WTC11 (cell line): Measurements from ENCODE around the gene OR2AK2. TPM values are rescaled to one million over a fixed set of nuclear protein-coding genes. Genes with fewer than 3 reads are reported as not detected.

Experiments used
- ATAC-seq: fragments of 200-7000 bp; cut with Tn5 transposase; 2 replicates; pipeline ENCODE4 v1.10.0; 2021; ENCODE audit warnings: mild to moderate bottlenecking, moderate library complexity
- CTCF ChIA-PET: fragments of 300-600 bp; sonication (Branson Sonifier 250); formaldehyde crosslinking; loops from one replicate; lab custom pipeline; 2021; ENCODE audit warnings: antibody characterized with exemption; lab: Charles Lee
- POLR2A ChIA-PET: fragments of 350-600 bp; sonication (Branson Sonifier 250); formaldehyde crosslinking; loops from one replicate; lab custom pipeline; 2021; ENCODE audit warnings: antibody characterized with exemption; lab: Charles Lee
- DNase-seq: peaks from one replicate; pipeline ENCODE4 v3.0.0; 2021; ENCODE audit warnings: low spot score
- H3K27ac Mint-ChIP-seq: 2 replicates; pipeline ENCODE4 v1.8.0; 2021; ENCODE audit warnings: mixed read lengths
- H3K27me3 Mint-ChIP-seq: 2 replicates; pipeline ENCODE4 v1.8.0; 2021; ENCODE audit warnings: low read depth, mild to moderate bottlenecking, moderate library complexity, mixed read lengths
- H3K36me3 Mint-ChIP-seq: 2 replicates; pipeline ENCODE4 v1.8.0; 2021; ENCODE audit warnings: mixed read lengths
- H3K4me1 Mint-ChIP-seq: 2 replicates; pipeline ENCODE4 v1.8.0; 2022; ENCODE audit warnings: mixed read lengths
- H3K4me3 Mint-ChIP-seq: 2 replicates; pipeline ENCODE4 v1.8.0; 2021; ENCODE audit warnings: mild to moderate bottlenecking, moderate library complexity, mixed read lengths
- H3K9me3 Mint-ChIP-seq: 2 replicates; pipeline ENCODE4 v1.8.0; 2021; ENCODE audit warnings: mixed read lengths
- ELF4 ChIP-seq: sonication (generic); formaldehyde crosslinking; IDR thresholded peaks from 2 replicates; pipeline ENCODE4 v1.8.1; 2022; ENCODE audit warnings: low read depth, mild to moderate bottlenecking, moderate library complexity, missing genetic modification reagents
- EMX1 ChIP-seq: fragments of 250-450 bp; sonication (Bioruptor Pico); IDR thresholded peaks from 2 replicates; pipeline ENCODE4 v1.8.0; 2021; ENCODE audit warnings: mild to moderate bottlenecking
- JUN ChIP-seq: sonication (generic); formaldehyde crosslinking; IDR thresholded peaks from 2 replicates; pipeline ENCODE4 v1.8.0; 2023; ENCODE audit warnings: mild to moderate bottlenecking, missing genetic modification reagents
- NR2C2 ChIP-seq: sonication (generic); formaldehyde crosslinking; IDR thresholded peaks from 2 replicates; pipeline ENCODE4 v1.8.0; 2022; ENCODE audit warnings: mild to moderate bottlenecking, missing genetic modification reagents
- RELA ChIP-seq: sonication (generic); formaldehyde crosslinking; IDR thresholded peaks from 2 replicates; pipeline ENCODE4 v1.8.1; 2022; ENCODE audit warnings: missing genetic modification reagents, mild to moderate bottlenecking, borderline replicate concordance
- SP1 ChIP-seq: sonication (generic); formaldehyde crosslinking; conservative IDR thresholded peaks from 2 replicates; pipeline ENCODE4 v1.8.1; 2022; ENCODE audit warnings: missing genetic modification reagents
- ZNF138 ChIP-seq: sonication (generic); formaldehyde crosslinking; conservative IDR thresholded peaks from 2 replicates; pipeline ENCODE4 v1.8.1; 2022; ENCODE audit warnings: mild to moderate bottlenecking, moderate library complexity, missing genetic modification reagents
- ZNF219 ChIP-seq: sonication (generic); formaldehyde crosslinking; IDR thresholded peaks from 2 replicates; pipeline ENCODE4 v1.8.0; 2023; ENCODE audit warnings: missing genetic modification reagents, mild to moderate bottlenecking, borderline replicate concordance
- ZNF396 ChIP-seq: fragments of 250-450 bp; sonication (Bioruptor Pico); IDR thresholded peaks from 2 replicates; pipeline ENCODE4 v1.8.0; 2021; ENCODE audit warnings: mild to moderate bottlenecking, moderate library complexity, borderline replicate concordance
- total RNA-seq: library from RNA; stranded (reverse); gene quantifications from 3 replicates; pipeline ENCODE4 v1.2.3, GENCODE V29; 2021
- TF ChIP-seq, protein P1 (sequence below): fragments of 250-450 bp; sonication (Bioruptor Pico); IDR thresholded peaks from 2 replicates; pipeline ENCODE4 v1.9.0; 2021; ENCODE audit warnings: moderate library complexity, mild to moderate bottlenecking, inconsistent platforms, borderline replicate concordance
- TF ChIP-seq, protein P2 (sequence below): sonication (generic); formaldehyde crosslinking; IDR thresholded peaks from 2 replicates; pipeline ENCODE4 v1.8.1; 2023; ENCODE audit warnings: mild to moderate bottlenecking, missing genetic modification reagents
- TF ChIP-seq, protein P3 (sequence below): fragments of 250-450 bp; sonication (Bioruptor Pico); IDR thresholded peaks from 2 replicates; pipeline ENCODE4 v1.9.0; 2021; ENCODE audit warnings: mild to moderate bottlenecking
- TF ChIP-seq, protein P4 (sequence below): sonication (generic); formaldehyde crosslinking; IDR thresholded peaks from 2 replicates; pipeline ENCODE4 v1.8.1; 2023; ENCODE audit warnings: mild to moderate bottlenecking, missing genetic modification reagents, borderline replicate concordance
- TF ChIP-seq, protein P5 (sequence below): sonication (generic); formaldehyde crosslinking; IDR thresholded peaks from 2 replicates; pipeline ENCODE4 v1.8.0; 2023; ENCODE audit warnings: missing genetic modification reagents
- TF ChIP-seq, protein P6 (sequence below): sonication (generic); formaldehyde crosslinking; conservative IDR thresholded peaks from 2 replicates; pipeline ENCODE4 v1.8.1; 2023; ENCODE audit warnings: mild to moderate bottlenecking, low read depth, missing genetic modification reagents, moderate library complexity

Gene OR2AK2
- total RNA-seq, 1 experiment from 2014 or later = not detected

DNA sequence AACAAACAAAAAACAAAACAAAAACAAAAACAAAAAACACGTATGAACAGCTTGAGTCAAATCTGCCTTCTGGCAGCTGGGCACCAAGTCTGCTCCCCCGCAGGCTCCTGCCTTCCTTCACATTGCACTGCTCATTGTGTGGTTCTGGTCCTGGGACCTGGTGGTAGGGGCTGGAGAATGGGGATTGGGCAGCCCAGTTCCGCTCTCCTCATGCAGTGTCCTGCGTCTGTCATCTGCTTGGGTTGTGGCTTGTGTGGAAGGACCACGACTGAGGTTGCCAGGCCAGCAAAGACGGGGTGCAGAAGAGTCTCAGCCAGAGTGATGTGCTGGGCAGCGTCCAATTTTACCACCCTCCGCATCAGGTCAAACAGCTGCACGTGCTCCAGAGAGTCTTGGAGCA lies 29.3 kb upstream of the OR2AK2 start:
- Mint-ChIP-seq H3K4me1 (no peaks in the 10 kb centered on the region), H3K27me3 (peaks cover 9% of the 10 kb centered on the region; the same call in 1 of the 2 replicates), H3K27ac (no peak overlapping the region), H3K36me3 (peaks cover 24% of the 10 kb centered on the region), H3K9me3 (peaks cover 59% of the 10 kb centered on the region), H3K4me3 (no peak overlapping the region)
- ATAC-seq (no peak), DNase-seq (no peak)
- POLR2A ChIA-PET = no interaction called here
- TF ChIP-seq SP1 (CRISPR knock-in tag) (no peak), ELF4 (no peak), JUN (no peak), ZNF396 (CRISPR knock-in tag) (no peak), NR2C2 (CRISPR knock-in tag) (no peak), EMX1 (no peak)
- TF ChIP-seq, protein P1, sequence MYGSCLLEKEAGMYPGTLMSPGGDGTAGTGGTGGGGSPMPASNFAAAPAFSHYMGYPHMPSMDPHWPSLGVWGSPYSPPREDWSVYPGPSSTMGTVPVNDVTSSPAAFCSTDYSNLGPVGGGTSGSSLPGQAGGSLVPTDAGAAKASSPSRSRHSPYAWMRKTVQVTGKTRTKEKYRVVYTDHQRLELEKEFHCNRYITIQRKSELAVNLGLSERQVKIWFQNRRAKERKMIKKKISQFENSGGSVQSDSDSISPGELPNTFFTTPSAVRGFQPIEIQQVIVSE (CRISPR knock-in tag) = no peak
- TF ChIP-seq, protein P2, sequence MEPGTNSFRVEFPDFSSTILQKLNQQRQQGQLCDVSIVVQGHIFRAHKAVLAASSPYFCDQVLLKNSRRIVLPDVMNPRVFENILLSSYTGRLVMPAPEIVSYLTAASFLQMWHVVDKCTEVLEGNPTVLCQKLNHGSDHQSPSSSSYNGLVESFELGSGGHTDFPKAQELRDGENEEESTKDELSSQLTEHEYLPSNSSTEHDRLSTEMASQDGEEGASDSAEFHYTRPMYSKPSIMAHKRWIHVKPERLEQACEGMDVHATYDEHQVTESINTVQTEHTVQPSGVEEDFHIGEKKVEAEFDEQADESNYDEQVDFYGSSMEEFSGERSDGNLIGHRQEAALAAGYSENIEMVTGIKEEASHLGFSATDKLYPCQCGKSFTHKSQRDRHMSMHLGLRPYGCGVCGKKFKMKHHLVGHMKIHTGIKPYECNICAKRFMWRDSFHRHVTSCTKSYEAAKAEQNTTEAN = no peak
- CTCF ChIA-PET = no interaction called here

DNA sequence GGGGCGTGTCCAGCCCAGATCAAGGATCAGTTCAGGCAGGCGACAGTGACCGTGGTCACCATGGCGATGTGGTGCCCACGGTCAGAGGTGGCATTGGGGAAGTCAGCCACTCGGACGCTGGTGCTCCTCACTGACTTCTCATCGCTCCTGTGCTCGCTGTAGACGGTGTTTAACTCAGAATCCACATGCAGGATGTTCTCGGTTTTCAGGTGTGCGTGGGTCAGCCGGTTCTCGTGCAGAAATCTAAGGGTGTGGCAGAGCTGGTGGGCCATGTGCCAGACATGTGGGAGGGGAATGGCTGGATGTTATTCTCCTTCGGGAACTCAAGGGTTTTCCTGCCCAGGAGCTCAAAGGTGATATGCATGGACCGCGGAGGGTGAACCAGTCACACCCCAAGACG lies 28.6 kb upstream of the OR2AK2 start:
- H3K4me3 Mint-ChIP-seq = no peak overlapping the region
- H3K9me3 Mint-ChIP-seq = peaks cover 59% of the 10 kb centered on the region
- CTCF ChIA-PET = interaction anchor here (1.0 kb wide), 1 partner anchor 79 kb away, joined by 3 read pairs; the partner anchor contains the start of gene TRIM58
- H3K36me3 Mint-ChIP-seq = peaks cover 29% of the 10 kb centered on the region
- TF ChIP-seq RELA (no peak), ZNF138 (CRISPR knock-in tag) (no peak), ZNF219 (no peak)
- TF ChIP-seq, protein P3, sequence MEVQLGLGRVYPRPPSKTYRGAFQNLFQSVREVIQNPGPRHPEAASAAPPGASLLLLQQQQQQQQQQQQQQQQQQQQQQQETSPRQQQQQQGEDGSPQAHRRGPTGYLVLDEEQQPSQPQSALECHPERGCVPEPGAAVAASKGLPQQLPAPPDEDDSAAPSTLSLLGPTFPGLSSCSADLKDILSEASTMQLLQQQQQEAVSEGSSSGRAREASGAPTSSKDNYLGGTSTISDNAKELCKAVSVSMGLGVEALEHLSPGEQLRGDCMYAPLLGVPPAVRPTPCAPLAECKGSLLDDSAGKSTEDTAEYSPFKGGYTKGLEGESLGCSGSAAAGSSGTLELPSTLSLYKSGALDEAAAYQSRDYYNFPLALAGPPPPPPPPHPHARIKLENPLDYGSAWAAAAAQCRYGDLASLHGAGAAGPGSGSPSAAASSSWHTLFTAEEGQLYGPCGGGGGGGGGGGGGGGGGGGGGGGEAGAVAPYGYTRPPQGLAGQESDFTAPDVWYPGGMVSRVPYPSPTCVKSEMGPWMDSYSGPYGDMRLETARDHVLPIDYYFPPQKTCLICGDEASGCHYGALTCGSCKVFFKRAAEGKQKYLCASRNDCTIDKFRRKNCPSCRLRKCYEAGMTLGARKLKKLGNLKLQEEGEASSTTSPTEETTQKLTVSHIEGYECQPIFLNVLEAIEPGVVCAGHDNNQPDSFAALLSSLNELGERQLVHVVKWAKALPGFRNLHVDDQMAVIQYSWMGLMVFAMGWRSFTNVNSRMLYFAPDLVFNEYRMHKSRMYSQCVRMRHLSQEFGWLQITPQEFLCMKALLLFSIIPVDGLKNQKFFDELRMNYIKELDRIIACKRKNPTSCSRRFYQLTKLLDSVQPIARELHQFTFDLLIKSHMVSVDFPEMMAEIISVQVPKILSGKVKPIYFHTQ (CRISPR knock-in tag) = no peak
- TF ChIP-seq, protein P4, sequence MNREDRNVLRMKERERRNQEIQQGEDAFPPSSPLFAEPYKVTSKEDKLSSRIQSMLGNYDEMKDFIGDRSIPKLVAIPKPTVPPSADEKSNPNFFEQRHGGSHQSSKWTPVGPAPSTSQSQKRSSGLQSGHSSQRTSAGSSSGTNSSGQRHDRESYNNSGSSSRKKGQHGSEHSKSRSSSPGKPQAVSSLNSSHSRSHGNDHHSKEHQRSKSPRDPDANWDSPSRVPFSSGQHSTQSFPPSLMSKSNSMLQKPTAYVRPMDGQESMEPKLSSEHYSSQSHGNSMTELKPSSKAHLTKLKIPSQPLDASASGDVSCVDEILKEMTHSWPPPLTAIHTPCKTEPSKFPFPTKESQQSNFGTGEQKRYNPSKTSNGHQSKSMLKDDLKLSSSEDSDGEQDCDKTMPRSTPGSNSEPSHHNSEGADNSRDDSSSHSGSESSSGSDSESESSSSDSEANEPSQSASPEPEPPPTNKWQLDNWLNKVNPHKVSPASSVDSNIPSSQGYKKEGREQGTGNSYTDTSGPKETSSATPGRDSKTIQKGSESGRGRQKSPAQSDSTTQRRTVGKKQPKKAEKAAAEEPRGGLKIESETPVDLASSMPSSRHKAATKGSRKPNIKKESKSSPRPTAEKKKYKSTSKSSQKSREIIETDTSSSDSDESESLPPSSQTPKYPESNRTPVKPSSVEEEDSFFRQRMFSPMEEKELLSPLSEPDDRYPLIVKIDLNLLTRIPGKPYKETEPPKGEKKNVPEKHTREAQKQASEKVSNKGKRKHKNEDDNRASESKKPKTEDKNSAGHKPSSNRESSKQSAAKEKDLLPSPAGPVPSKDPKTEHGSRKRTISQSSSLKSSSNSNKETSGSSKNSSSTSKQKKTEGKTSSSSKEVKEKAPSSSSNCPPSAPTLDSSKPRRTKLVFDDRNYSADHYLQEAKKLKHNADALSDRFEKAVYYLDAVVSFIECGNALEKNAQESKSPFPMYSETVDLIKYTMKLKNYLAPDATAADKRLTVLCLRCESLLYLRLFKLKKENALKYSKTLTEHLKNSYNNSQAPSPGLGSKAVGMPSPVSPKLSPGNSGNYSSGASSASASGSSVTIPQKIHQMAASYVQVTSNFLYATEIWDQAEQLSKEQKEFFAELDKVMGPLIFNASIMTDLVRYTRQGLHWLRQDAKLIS (CRISPR knock-in tag) = no peak
- TF ChIP-seq, protein P5, sequence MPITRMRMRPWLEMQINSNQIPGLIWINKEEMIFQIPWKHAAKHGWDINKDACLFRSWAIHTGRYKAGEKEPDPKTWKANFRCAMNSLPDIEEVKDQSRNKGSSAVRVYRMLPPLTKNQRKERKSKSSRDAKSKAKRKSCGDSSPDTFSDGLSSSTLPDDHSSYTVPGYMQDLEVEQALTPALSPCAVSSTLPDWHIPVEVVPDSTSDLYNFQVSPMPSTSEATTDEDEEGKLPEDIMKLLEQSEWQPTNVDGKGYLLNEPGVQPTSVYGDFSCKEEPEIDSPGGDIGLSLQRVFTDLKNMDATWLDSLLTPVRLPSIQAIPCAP (CRISPR knock-in tag) = no peak
- TF ChIP-seq, protein P6, sequence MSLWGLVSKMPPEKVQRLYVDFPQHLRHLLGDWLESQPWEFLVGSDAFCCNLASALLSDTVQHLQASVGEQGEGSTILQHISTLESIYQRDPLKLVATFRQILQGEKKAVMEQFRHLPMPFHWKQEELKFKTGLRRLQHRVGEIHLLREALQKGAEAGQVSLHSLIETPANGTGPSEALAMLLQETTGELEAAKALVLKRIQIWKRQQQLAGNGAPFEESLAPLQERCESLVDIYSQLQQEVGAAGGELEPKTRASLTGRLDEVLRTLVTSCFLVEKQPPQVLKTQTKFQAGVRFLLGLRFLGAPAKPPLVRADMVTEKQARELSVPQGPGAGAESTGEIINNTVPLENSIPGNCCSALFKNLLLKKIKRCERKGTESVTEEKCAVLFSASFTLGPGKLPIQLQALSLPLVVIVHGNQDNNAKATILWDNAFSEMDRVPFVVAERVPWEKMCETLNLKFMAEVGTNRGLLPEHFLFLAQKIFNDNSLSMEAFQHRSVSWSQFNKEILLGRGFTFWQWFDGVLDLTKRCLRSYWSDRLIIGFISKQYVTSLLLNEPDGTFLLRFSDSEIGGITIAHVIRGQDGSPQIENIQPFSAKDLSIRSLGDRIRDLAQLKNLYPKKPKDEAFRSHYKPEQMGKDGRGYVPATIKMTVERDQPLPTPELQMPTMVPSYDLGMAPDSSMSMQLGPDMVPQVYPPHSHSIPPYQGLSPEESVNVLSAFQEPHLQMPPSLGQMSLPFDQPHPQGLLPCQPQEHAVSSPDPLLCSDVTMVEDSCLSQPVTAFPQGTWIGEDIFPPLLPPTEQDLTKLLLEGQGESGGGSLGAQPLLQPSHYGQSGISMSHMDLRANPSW (CRISPR knock-in tag) = no peak
- H3K4me1 Mint-ChIP-seq = no peaks in the 10 kb centered on the region
- POLR2A ChIA-PET = interaction anchor here (0.6 kb wide), 1 partner anchor 431 kb away, joined by 4 read pairs; no protein-coding TSS in a partner anchor
- DNase-seq = no peak
- ATAC-seq = no peak
- peaks cover 9% of the 10 kb centered on the region; the same call in 1 of the 2 replicates for H3K27me3 Mint-ChIP-seq
- H3K27ac Mint-ChIP-seq = no peak overlapping the region
